GM18858 (cell line): ENCODE data around the gene PIMREG.
"Not testable (repeated sequence)": the region's sequence is repeated elsewhere in the genome, so short reads cannot be mapped to it uniquely, and the experiment has no call there.

Experiments used
- ATAC-seq: cut with Tn5 transposase; IDR thresholded peaks from one replicate; pipeline ENCODE4 v1.9.1; 2021; ENCODE audit not compliant: unreplicated experiment

PIMREG gene

GRCh38 chr17:6476810-6477179 lies 32.5 kb downstream of the PIMREG start:
- ATAC-seq, result no peak

GRCh38 chr17:6477831-6478383 lies 33.7 kb downstream of the PIMREG start:
- no peak for ATAC-seq

GRCh38 chr17:6478486-6478885 lies 34.2 kb downstream of the PIMREG start:
- no peak for ATAC-seq

GRCh38 chr17:6479622-6480302 lies 35.5 kb downstream of the PIMREG start:
- ATAC-seq, result no peak

GRCh38 chr17:6480303-6480675 lies 36.0 kb downstream of the PIMREG start:
- ATAC-seq, result no peak

- ATAC-seq, result no peak
These were observed 37.8 kb downstream of the PIMREG start for GRCh38 chr17:6482105-6482455.

- ATAC-seq, result not testable (repeated sequence)
These were observed 38.5 kb downstream of the PIMREG start for GRCh38 chr17:6482796-6483195.

GRCh38 chr17:6483507-6483906 lies 39.3 kb downstream of the PIMREG start:
- no peak for ATAC-seq

- no peak for ATAC-seq
These were observed 41.6 kb downstream of the PIMREG start for GRCh38 chr17:6485646-6486412.

- ATAC-seq, result no peak
These were observed 43.2 kb downstream of the PIMREG start for GRCh38 chr17:6487251-6488007.

- ATAC-seq, result no peak
These were observed 43.8 kb downstream of the PIMREG start for GRCh38 chr17:6488008-6488539.

- ATAC-seq, result no peak
These were observed 44.8 kb downstream of the PIMREG start for GRCh38 chr17:6489016-6489550.

GRCh38 chr17:6491071-6491700 lies 46.9 kb downstream of the PIMREG start:
- ATAC-seq, result no peak

- no peak for ATAC-seq
These were observed 48.8 kb downstream of the PIMREG start for GRCh38 chr17:6492892-6493674.

GRCh38 chr17:6494239-6494941 lies 50.1 kb downstream of the PIMREG start:
- no peak for ATAC-seq

GRCh38 chr17:6495450-6496115 lies 51.3 kb downstream of the PIMREG start:
- ATAC-seq, result no peak

GRCh38 chr17:6496116-6496481 lies 51.8 kb downstream of the PIMREG start:
- no peak for ATAC-seq

GRCh38 chr17:6496640-6497441 lies 52.6 kb downstream of the PIMREG start:
- ATAC-seq, result no peak
